Upper lobe of left lung (tissue), 6 donors: Measurements from ENCODE around the gene SPTY2D1. TPM values are rescaled to one million over a fixed set of nuclear protein-coding genes. Genes with fewer than 3 reads are reported as not detected.

Experiments
- ATAC-seq, 2 donors: fragments of 200-7000 bp; cut with Tn5 transposase; one replicate each; pipeline ENCODE4 v1.9.1; 2022; ENCODE audit warnings: mild to moderate bottlenecking in 2 of 2, moderate library complexity in 2 of 2; ENCODE audit not compliant: low FRiP score in 2 of 2
- DNase-seq, 2 donors: peaks; one replicate each; pipeline ENCODE4 v3.0.0-alpha.2; 2019 to 2020
- H3K27ac ChIP-seq, 4 donors: fragments of 200-600 bp; sonication (generic); one replicate each; pipeline ENCODE4 v1.5.1; 2016 to 2019
- H3K27me3 ChIP-seq, 4 donors: fragments of 200-600 bp; sonication (generic); one replicate each; pipeline ENCODE4 v1.5.1; 2017 to 2019
- H3K36me3 ChIP-seq, 4 donors: fragments of 200-600 bp; sonication (generic); one replicate each; pipeline ENCODE4 v1.5.1; 2016 to 2019
- H3K4me1 ChIP-seq, 4 donors: fragments of 200-600 bp; sonication (generic); one replicate each; pipeline ENCODE4 v1.5.1; 2018 to 2019
- H3K4me3 ChIP-seq, 4 donors: fragments of 200-600 bp; sonication (generic); one replicate each; pipeline ENCODE4 v1.5.1; 2017 to 2019; ENCODE audit warnings: mild to moderate bottlenecking in 2 of 4, moderate library complexity in 1 of 4
- H3K9me3 ChIP-seq, 4 donors: fragments of 200-600 bp; sonication (generic); one replicate each; pipeline ENCODE4 v1.5.1; 2018 to 2019
- EP300 ChIP-seq, 4 donors: sonication (generic); formaldehyde crosslinking; IDR thresholded peaks; one replicate each; pipeline ENCODE4 v1.5.1; 2017; ENCODE audit warnings: antibody characterized with exemption in 4 of 4, control low read depth in 2 of 4
- POLR2A ChIP-seq, 4 donors: fragments of 450-650 bp; IDR thresholded peaks; one replicate each; pipeline ENCODE4 v1.5.1; 2016 to 2017; ENCODE audit warnings: antibody characterized with exemption in 4 of 4, mild to moderate bottlenecking in 2 of 4
- POLR2AphosphoS5 ChIP-seq, 2 donors: sonication (generic); formaldehyde crosslinking; IDR thresholded peaks; one replicate each; pipeline ENCODE4 v1.5.1; 2017; ENCODE audit warnings: antibody characterized with exemption in 2 of 2
- WGBS, 2 donors: methylation state at CpG; one replicate each; pipeline ENCODE4 v1.1.5; 2017 to 2018; 5-methylcytosine and 5-hydroxymethylcytosine counted together
- total RNA-seq, 6 donors: library from RNA; depleted of rRNA in 4 of 6; stranded (reverse); fragments of >200 nt in 4 of 6; gene quantifications; one replicate each; pipeline versions ENCODE4 v1.1.0 to v1.2.1, GENCODE V29; 2016 to 2021
- TF ChIP-seq, protein P1 (sequence below), 6 experiments: fragments of 450-650 bp in 4 of 6; fragments of 200-600 bp in 2 of 6; sonication (generic) in 2 of 6; IDR thresholded peaks; one replicate each; pipeline ENCODE4 v1.5.1; 2016 to 2019; ENCODE audit warnings: antibody characterized with exemption in 6 of 6
- donor health status: DM: no; HTN: no; CAD: no; lungs with moderate emphysema.
- donor health status: DM: no; HTN: yes; CAD: no; lungs with severe emphysema.

Gene SPTY2D1
- total RNA-seq, 6 donors from 2014 or later: 10.0 to 25.5 (median 18.6) TPM

GRCh38 chr11:18632841-18633240, 1.3 kb downstream of the SPTY2D1 start:
- TF ChIP-seq EP300 (IDR thresholded peaks at IDR 0.05) (no peak), POLR2AphosphoS5 (IDR thresholded peaks at IDR 0.05) (no peak), POLR2A (IDR thresholded peaks at IDR 0.05) (no peak)
- TF ChIP-seq, protein P1, sequence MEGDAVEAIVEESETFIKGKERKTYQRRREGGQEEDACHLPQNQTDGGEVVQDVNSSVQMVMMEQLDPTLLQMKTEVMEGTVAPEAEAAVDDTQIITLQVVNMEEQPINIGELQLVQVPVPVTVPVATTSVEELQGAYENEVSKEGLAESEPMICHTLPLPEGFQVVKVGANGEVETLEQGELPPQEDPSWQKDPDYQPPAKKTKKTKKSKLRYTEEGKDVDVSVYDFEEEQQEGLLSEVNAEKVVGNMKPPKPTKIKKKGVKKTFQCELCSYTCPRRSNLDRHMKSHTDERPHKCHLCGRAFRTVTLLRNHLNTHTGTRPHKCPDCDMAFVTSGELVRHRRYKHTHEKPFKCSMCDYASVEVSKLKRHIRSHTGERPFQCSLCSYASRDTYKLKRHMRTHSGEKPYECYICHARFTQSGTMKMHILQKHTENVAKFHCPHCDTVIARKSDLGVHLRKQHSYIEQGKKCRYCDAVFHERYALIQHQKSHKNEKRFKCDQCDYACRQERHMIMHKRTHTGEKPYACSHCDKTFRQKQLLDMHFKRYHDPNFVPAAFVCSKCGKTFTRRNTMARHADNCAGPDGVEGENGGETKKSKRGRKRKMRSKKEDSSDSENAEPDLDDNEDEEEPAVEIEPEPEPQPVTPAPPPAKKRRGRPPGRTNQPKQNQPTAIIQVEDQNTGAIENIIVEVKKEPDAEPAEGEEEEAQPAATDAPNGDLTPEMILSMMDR (IDR thresholded peaks at IDR 0.05): no peak
- ATAC-seq (no peak), DNase-seq (no peak)
- peak overlapping the region in 3 of 4 donors; percentile 69 to 92 (median 70) for H3K4me3 ChIP-seq
- no peaks in the 10 kb centered on the region for H3K9me3 ChIP-seq
- H3K27ac ChIP-seq: no peak overlapping the region
- H3K36me3 ChIP-seq: no peaks in the 10 kb centered on the region
- H3K27me3 ChIP-seq: no peaks in the 10 kb centered on the region
- WGBS, 2 donors: 50 to 57% methylated on average over 2 of the region's 2 CpGs
- H3K4me1 ChIP-seq: peaks cover 16 to 22% (median 19%) of the 10 kb centered on the region in 4 donors

DNA sequence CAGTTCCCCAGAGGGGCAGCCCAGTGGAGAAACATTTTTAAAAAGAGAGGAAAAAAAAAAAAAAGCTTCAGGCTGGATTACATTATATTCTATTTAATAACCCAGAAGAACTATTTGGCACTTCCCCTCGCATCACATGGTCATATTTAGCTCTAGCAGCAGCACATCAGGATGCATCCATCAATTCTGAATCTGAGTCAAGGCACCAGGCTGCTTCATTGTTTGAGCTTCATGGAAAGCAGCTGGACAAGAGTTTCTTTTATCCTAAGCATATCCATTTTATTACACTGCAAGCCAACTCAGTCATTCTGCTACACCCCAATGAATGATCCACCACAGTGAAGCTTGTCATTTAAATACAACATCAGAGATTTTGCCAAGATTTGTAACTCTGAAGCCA, 10.0 kb downstream of the SPTY2D1 start:
- Histone ChIP-seq H3K27me3 (no peaks in the 10 kb centered on the region), H3K4me3 (no peak overlapping the region), H3K9me3 (no peaks in the 10 kb centered on the region), H3K4me1 (peaks cover under 1 to 6% (median 3%) of the 10 kb centered on the region in 4 donors), H3K36me3 (no peaks in the 10 kb centered on the region), H3K27ac (no peak overlapping the region)
- ATAC-seq (no peak), DNase-seq (no peak)
- WGBS, 2 donors: 77 to 96% methylated on average over 1 of the region's 1 CpG
- TF ChIP-seq, protein P1 (IDR thresholded peaks at IDR 0.05): no peak
- TF ChIP-seq POLR2AphosphoS5 (IDR thresholded peaks at IDR 0.05) (no peak), POLR2A (IDR thresholded peaks at IDR 0.05) (no peak), EP300 (IDR thresholded peaks at IDR 0.05) (no peak)

DNA sequence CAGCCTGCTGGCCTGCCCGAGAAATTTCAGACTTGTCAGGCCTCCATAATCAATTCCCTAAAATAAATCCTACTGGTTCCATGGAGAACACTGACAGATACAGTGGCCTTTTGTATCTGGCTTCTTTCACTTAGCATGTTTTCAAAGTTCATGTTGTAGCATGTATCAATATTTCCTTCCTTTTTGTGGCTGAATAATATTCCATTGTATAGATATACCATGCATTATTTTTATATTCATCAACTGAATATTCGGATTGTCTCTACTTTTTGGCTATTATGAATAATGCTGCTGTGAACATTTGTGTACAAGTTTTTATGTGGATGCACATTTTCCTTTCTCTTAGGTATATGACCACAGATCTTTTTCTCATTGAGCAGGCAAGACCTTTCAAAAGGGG, 10.4 kb downstream of the SPTY2D1 start:
- no peak overlapping the region for H3K27ac ChIP-seq
- TF ChIP-seq, protein P1 (IDR thresholded peaks at IDR 0.05): no peak
- no peak for TF ChIP-seq POLR2AphosphoS5 (IDR thresholded peaks at IDR 0.05)
- no peak for TF ChIP-seq POLR2A (IDR thresholded peaks at IDR 0.05)
- no peaks in the 10 kb centered on the region for H3K9me3 ChIP-seq
- no peak overlapping the region for H3K4me3 ChIP-seq
- 97 to 100% methylated on average over 2 of the region's 2 CpGs for WGBS, 2 donors
- DNase-seq: no peak
- H3K27me3 ChIP-seq: no peaks in the 10 kb centered on the region
- H3K4me1 ChIP-seq: peaks cover 5 to 10% (median 8%) of the 10 kb centered on the region in 4 donors
- no peak for ATAC-seq
- H3K36me3 ChIP-seq: no peaks in the 10 kb centered on the region

GRCh38 chr11:18618342-18619025, 15.7 kb downstream of the SPTY2D1 start:
- H3K9me3 ChIP-seq: no peaks in the 10 kb centered on the region
- ATAC-seq: peak in 1 of 2 donors; percentile 48
- H3K27ac ChIP-seq: peak overlapping the region in 3 of 4 donors; percentile 15 to 37 (median 23)
- H3K36me3 ChIP-seq: peaks cover 10 to 27% (median 24%) of the 10 kb centered on the region in 4 donors
- H3K4me3 ChIP-seq: no peak overlapping the region
- no peaks in the 10 kb centered on the region for H3K27me3 ChIP-seq
- 34 to 38% methylated on average over 5 of the region's 5 CpGs for WGBS, 2 donors
- TF ChIP-seq, protein P1 (IDR thresholded peaks at IDR 0.05): no peak
- peaks cover 13 to 22% (median 16%) of the 10 kb centered on the region in 4 donors for H3K4me1 ChIP-seq
- no peak for DNase-seq
